GM19395 (cell line): Measurements from ENCODE around the gene TBCC.
A peak's percentile ranks its signal among the peaks of the same experiment; 100 is the strongest.
"Not testable (repeated sequence)": the region's sequence is repeated elsewhere in the genome, so short reads cannot be mapped to it uniquely, and the experiment has no call there.

Source experiments
- ATAC-seq: cut with Tn5 transposase; IDR thresholded peaks from one replicate; pipeline ENCODE4 v1.9.1; 2021; ENCODE audit warnings: mild to moderate bottlenecking, moderate library complexity; ENCODE audit not compliant: unreplicated experiment

Gene TBCC

DNA sequence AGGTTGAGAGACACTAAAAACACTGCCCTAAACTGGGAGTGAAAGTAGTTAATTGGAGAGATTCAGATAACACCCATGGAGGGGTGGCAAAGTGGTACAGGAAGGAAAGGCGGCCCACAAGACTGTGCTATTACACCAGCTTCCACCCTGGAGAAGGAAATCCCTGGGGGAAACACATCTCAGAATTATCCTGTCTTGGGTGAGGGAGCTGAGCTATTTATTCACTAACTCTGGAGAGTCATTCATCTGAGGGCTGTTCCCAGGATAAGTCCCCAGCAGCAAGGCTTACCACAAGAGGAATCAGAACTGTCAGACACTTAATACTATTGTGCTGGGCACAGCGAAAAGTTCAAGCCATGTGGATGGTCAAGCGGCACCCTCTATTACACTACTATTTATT, 9.9 kb downstream of the TBCC start:
- no peak for ATAC-seq

DNA sequence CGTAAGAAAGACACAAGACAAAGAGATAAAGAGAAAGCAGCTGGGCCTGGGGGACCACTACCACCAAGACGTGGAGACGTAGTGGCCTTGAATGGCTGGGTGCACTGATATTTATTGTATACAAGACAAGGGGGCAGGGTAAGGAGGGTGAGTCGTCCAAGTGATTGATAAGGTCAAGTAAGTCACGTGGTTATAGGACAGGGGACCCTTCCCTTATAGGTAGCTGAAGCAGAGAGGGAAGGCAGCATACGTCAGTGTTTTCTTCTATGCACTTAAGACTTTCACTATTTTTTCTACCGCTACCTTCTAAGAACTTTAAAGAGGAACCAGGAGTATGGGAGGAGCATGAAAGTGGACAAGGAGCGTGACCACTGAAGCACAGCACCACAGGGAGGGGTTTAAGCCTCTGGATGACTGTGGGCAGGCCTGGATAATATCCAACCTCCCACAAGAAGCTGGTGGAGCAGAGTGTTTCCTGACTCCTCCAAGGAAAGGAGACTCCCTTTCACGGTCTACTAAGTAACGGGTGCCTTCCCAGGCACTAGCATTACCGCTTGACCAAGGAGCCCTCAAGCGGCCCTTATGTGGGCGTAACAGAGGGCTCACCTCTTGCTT, 11.9 kb downstream of the TBCC start:
- not testable (repeated sequence) for ATAC-seq

- ATAC-seq = no peak
These were observed 16.2 kb downstream of the TBCC start for GRCh38 chr6:42729731-42730130.

DNA sequence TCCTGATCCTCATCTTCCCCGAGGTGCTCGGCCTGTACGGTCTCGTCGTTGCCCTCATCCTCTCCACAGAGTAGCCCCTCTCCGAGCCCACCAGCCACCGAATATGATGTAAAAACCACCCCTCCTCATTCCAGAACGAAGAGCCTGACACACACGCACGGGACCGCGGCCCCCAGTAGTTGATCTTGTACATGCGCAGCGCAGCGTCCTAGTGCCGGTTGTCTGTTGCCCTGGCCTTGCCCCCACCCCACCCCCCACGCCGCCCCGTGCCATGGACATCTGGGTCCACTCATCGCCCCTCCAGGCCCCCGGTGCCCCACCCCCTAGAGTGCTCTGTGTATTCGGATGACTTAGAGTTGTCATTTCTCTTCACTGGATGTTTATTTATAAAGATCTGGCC, 18.3 kb downstream of the TBCC start:
- ATAC-seq = no peak

DNA sequence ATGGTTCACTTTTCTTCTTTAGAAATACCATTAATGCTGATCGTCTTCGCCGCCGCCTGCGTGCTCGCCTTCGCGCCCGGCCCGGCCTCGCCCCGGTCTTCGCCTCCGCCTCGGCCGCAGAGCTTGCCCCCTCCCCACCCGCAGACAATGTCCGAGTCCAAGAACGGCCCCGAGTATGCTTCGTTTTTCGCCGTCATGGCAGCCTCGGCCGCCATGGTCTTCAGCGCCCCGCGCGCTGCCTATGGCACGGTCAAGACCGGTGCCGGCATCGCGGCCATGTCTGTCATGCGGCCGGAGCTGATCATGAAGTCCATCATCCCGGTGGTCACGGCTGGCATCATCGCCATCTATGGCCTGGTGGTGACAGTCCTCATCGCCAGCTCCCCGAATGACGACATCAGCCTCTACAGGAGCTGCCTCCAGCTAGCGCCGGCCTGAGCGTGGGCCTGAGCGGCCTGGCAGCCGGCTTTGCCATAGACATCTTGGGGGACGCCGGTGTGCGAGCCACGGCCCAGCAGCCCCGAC, 18.8 kb downstream of the TBCC start:
- ATAC-seq = no peak

- peak; percentile 83 for ATAC-seq
These were observed 19.3 kb downstream of the TBCC start for GRCh38 chr6:42726485-42727086.

DNA sequence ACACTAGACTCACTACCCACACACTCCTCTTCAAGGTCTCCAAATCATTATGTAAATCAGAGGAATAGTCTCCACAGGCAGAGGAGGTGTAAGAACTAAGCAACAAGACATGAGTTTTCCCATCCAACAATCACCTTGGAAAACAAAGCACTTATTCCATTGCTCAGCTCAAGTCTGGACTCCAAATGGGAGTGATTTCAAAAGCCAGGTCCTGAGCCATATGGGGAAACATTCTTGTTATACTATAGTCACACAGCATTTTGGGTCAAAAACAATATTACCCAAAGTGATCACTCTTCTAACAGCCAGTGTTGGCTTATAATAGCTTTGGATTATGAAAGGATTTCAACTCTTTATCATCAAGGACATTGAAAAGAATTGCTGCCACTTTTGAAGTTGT, 19.9 kb downstream of the TBCC start:
- peak; percentile 11 for ATAC-seq

- no peak for ATAC-seq
These were observed 21.1 kb downstream of the TBCC start for GRCh38 chr6:42724825-42725224.

DNA sequence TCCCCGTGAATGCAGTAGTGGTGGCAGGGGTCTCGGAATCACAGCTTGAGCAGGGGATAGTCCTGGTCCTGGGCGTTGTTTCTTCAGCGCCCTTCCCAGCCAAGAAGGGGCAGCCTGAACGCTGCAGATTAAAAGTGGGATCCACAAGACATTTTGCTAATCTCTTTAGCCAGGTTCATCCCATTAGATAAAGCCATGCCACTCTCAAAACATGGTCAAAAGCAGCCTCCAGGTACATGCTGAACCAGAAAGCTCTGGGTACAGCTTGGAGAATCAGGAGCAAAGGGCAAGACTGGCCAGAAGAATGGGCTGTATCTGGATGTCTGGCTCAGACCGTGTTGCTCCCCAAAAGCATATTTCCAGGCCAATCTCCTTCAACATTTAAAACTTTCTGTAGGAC, 23.4 kb downstream of the TBCC start, which contains the start of gene PRPH2:
PRPH2 (minus strand) TSS at position 101 of the 400 bp plus-strand sequence. CDS start 263 bp downstream, outside the sequence.
- no peak for ATAC-seq

DNA sequence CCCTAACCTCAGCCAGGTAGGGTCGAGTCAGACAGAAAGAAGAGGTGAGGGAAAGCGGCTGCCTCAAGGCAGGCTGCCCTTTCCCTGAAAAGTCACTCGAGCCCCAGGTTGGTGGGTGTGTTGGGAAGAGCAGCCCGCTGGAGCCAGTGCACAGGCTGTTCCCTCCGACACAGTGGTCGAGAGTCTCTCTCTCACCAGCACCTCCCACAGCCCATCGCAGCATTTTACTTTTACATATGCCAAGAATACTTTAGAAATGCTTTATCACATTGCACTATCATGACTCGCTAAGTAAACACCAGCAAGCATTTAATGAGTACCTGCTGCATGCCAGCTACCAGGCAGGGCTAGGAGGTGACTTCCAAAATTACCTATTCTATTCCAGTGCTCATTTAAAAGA, 25.2 kb downstream of the TBCC start:
- no peak for ATAC-seq

DNA sequence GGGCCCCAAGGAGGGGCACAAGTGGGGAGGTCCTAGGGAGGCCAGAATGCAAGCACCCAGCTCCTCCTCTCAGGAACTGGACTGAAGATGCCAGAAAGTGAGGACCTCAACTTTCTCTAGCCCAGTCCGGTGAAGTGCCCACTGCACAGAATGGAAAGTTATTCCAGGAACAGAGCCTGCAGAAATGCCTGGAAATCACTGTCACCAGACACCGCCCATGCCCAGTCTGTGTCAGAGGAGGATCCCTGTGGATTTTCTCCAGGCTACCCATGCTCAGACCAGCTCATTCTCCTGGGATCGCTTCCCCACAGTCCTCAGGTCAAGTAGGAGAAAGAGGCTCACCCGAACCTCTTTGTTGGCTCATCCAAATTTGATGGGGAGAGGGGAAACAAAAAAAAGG, 30.0 kb downstream of the TBCC start:
- no peak for ATAC-seq

DNA sequence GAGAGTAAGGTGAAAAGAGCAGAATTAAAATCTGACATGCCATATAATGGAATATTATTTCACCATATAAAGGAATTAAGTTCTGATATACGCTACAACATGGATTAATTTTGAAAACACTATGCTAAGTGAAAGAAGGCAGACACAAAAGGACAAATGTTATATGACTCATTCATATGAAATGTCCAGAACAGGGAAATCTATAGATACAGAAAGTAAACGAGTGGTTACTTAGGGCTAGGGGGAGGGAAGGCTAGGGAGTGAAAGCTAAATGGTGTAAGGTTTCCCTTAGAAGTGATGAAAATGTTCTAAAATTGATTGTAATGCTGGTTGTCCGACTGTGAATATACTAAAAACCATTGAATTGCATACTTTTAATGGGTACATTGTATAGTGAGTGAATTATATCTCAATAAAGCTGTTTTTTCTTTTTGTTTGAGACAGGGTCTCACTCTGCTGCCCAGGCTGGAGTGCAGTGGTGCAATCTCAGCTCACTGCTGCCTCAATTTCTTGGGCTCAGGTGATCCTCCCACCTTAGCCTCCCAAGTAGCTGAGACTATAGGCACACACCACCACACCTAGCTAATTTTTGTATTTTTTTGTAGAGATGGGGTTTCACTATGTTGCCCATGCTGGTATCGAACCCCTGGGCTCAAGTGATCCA, 31.7 kb downstream of the TBCC start:
- no peak for ATAC-seq

DNA sequence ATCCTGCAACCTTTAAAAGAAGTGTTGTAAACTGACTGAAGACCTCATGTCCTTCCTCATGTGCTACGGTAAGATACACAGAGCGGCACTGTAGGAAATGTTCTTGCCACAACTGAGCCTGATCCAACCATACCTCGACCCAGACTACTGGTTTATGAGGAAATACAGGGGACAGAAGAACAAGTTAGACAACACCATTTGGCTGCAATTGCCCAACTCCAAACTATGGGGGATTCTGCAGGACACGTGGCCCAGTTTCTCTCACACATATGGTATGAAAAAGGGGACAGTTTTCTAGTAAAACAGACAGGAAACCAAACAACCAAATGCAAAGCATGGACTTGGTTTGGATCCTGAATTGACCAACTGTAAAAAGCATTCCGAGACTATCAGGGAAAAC, 34.0 kb downstream of the TBCC start:
- ATAC-seq = no peak

DNA sequence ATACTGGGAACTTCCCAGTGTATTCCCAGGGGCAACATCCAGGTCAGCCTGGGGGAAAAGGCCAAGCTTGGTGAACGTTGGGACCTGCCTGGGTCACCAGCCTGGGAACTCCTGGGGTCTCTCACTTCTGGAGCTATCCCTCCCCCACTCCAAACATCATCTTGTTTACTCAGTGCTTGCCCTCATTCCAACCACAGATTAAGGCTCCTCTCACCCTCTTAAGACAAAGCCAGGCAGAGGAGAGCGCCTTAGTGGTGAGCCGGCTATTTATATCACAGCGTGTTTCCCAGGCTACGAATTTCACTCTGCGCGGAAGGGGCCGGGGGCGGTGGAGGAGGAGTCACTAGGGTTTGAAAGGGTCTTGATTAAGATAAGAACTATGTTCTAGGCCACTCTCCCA, 35.6 kb downstream of the TBCC start:
- no peak for ATAC-seq

GRCh38 chr6:42709871-42710270, 36.0 kb downstream of the TBCC start:
- ATAC-seq = no peak

DNA sequence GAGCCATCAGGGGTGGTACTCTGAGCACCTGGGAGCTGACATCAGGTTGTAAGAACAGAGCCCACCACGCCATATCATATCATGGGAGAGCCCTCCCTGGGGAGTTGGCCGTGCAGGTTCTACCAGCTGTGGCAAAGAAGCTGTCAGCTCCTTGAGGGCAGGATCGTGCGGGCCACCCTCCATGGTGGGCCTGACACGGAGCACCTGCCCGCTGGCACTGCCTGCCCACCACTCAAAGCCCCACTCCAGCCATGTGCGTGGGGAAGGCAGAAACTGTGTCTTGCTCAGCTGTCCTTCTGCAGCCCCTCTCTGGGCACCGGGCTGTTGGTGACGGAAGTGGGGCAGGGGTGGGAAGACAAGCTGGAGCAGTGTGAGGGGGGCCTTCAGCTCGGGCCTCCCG, 37.8 kb downstream of the TBCC start:
- ATAC-seq = no peak

GRCh38 chr6:42707595-42707994, 38.3 kb downstream of the TBCC start:
- ATAC-seq = no peak

DNA sequence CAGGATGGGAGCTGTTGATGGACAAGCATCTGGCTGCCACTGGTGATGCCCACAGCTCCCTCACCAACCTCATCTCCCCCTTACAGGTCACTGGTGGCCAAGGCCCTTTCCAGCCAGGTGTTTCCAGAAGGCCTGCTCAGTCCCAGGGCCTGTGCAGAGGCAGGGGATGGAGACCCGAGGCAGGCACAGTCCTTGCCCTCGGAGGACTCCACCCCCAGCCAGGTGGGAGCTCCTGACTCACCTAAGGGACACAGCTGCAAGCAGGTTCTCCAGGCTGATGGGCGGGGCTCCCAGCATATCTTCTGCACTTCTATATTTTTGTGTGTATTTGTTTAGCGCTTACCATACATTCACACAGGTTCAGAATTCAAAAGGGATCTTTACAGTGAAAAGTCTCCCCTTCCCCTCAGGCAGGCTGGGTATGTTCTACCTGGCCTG, 40.9 kb downstream of the TBCC start:
- ATAC-seq = no peak

- ATAC-seq = no peak
These were observed 41.5 kb downstream of the TBCC start for GRCh38 chr6:42704251-42704936.

DNA sequence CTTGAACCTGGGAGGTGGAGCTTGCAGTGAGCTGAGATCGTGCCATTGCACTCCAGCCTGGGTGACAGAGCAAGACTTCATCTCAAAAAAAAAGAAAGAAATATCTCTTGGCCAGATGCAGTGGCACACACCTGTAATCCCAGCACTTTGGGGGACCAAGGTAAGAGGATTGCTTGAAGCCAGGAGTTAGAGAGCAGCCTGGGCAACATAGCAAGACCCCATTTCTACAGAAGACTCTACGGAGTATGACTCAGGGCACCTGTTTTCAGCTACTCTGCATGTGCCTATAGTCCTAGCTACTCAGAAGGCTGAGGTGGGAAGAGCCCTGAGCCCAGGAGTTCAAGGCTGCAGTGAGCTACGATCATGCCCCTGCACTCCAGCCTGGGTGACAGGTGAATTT, 43.1 kb downstream of the TBCC start:
- ATAC-seq = not testable (repeated sequence)

- no peak for ATAC-seq
These were observed 43.7 kb downstream of the TBCC start for GRCh38 chr6:42702200-42702599.

DNA sequence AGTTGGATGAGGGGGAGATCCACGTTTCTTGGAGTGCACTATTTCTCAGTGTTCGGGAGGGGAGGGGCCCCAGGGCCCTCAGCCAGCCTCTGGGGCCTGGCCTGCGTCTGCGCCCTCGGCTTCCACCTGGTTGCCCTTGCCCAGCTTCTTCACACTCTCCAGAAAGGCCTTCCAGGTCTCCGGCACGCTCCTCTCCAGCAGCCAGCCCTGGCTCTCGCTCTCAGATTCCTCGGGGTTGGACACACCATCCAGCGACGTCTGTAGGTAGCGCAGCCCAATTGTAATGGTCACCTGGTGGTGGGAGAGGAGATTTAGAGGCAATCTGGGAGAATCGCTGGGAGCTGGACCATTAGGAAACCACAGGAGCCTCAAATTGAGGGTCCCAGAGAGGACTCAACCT, 47.7 kb downstream of the TBCC start:
- no peak for ATAC-seq
